ENCODE data around the gene FOCAD. TPM values are rescaled to one million over a fixed set of nuclear protein-coding genes. Genes with fewer than 3 reads are reported as not detected.

The FOCAD gene
- total RNA-seq, 1 experiment from 2014 or later = 40.7 TPM

DNA sequence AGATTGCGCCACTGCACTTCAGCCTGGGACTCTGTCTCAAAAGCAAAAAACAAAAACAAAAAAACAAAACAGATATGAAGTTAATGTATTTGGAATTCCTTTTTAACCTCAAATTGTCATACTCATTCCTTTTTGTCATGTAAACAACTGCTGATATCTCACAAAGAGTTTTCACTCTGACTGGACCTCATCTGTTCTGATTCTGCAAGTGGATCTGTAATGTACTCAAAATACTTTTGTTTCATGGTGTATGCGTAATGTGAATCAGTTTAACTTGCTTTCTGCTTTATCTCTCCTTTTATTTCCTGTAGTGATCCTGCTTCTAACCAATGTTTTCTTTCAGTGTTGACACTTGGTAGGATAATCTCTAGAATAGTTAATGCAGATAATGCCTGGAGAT, 106.7 kb downstream of the FOCAD start:
- no peak for ATAC-seq
- intact Hi-C loops (cut with micrococcal nuclease) = no loop called here
- H3K79me2 ChIP-seq (ENCODE audit: insufficient read depth, low read length) = no peaks in the 10 kb centered on the region
- POLR2A ChIA-PET = no interaction called here
- no peaks in the 10 kb centered on the region for H4K20me1 ChIP-seq (ENCODE audit: insufficient read depth)
- no peak overlapping the region for H2AFZ ChIP-seq (ENCODE audit: low read depth, low read length, poor library complexity, severe bottlenecking)
- no peaks in the 10 kb centered on the region for H3K36me3 ChIP-seq (ENCODE audit: control insufficient read depth in 1 of 2, insufficient read depth in 2 of 2, low read length in 2 of 2)
- RAD21 ChIA-PET (ENCODE audit: low non-redundant PET in 1 of 2, low total read pairs in 2 of 2, uncharacterized antibody in 2 of 2, unreplicated experiment in 2 of 2) = no interaction called here
- H3K27me3 ChIP-seq (ENCODE audit: insufficient read depth, low read length) = no peaks in the 10 kb centered on the region
- CTCF ChIA-PET = no interaction called here
- TF ChIP-seq EGR1 (IDR thresholded peaks at IDR 0.05; ENCODE audit: low read depth) = no peak
- no peak for TF ChIP-seq ZNF274 (IDR thresholded peaks at IDR 0.05; ENCODE audit: low read depth, low read length)
- no peak for TF ChIP-seq EZH2 (IDR thresholded peaks at IDR 0.05)
- H3K9me3 ChIP-seq (ENCODE audit: control insufficient read depth in 1 of 2, insufficient read depth in 1 of 2, low read depth in 1 of 2, low read length in 2 of 2) = no peaks in the 10 kb centered on the region
- H3K27ac ChIP-seq (ENCODE audit: low read depth, low read length) = no peak overlapping the region
- DNase-seq (ENCODE audit: low read depth, low spot score) = no peak
- no peak overlapping the region for H3K9ac ChIP-seq (ENCODE audit: low read length)
- BruUV-seq (replicated peaks) = no TSS peak
- H3K4me3 ChIP-seq (replicated peaks in 1 of 2; ENCODE audit: low read depth in 1 of 2, low read length in 2 of 2) = no peak overlapping the region
- H3K4me2 ChIP-seq (ENCODE audit: low read length) = no peak overlapping the region
- no peaks in the 10 kb centered on the region for H3K9me2 ChIP-seq (ENCODE audit: insufficient read depth)
- no peaks in the 10 kb centered on the region for H3K4me1 ChIP-seq (ENCODE audit: control insufficient read depth in 1 of 2, insufficient read depth in 2 of 2, low read length in 2 of 2)

- Histone ChIP-seq H3K36me3 (ENCODE audit: control insufficient read depth in 1 of 2, insufficient read depth in 2 of 2, low read length in 2 of 2) (no peaks in the 10 kb centered on the region), H3K4me3 (replicated peaks in 1 of 2; ENCODE audit: low read depth in 1 of 2, low read length in 2 of 2) (no peak overlapping the region), H4K20me1 (ENCODE audit: insufficient read depth) (no peaks in the 10 kb centered on the region), H3K27ac (ENCODE audit: low read depth, low read length) (no peak overlapping the region), H3K27me3 (ENCODE audit: insufficient read depth, low read length) (no peaks in the 10 kb centered on the region), H3K4me1 (ENCODE audit: control insufficient read depth in 1 of 2, insufficient read depth in 2 of 2, low read length in 2 of 2) (no peaks in the 10 kb centered on the region), H3K79me2 (ENCODE audit: insufficient read depth, low read length) (no peaks in the 10 kb centered on the region), H3K4me2 (ENCODE audit: low read length) (no peak overlapping the region), H2AFZ (ENCODE audit: low read depth, low read length, poor library complexity, severe bottlenecking) (no peak overlapping the region), H3K9ac (ENCODE audit: low read length) (no peak overlapping the region), H3K9me2 (ENCODE audit: insufficient read depth) (no peaks in the 10 kb centered on the region), H3K9me3 (ENCODE audit: control insufficient read depth in 1 of 2, insufficient read depth in 1 of 2, low read depth in 1 of 2, low read length in 2 of 2) (no peaks in the 10 kb centered on the region)
- ChIA-PET CTCF (no interaction called here), RAD21 (ENCODE audit: low non-redundant PET in 1 of 2, low total read pairs in 2 of 2, uncharacterized antibody in 2 of 2, unreplicated experiment in 2 of 2) (no interaction called here), POLR2A (no interaction called here)
- intact Hi-C loops (cut with micrococcal nuclease) = no loop called here
- no TSS peak for BruUV-seq (replicated peaks)
- DNase-seq (ENCODE audit: low read depth, low spot score) (no peak), ATAC-seq (no peak)
- TF ChIP-seq EZH2phosphoT487 (IDR thresholded peaks at IDR 0.05; ENCODE audit: borderline replicate concordance) (no peak), POLR2AphosphoS5 (IDR thresholded peaks at IDR 0.05; ENCODE audit: low read depth, low read length) (no peak), EZH2 (IDR thresholded peaks at IDR 0.05) (no peak), TCF7L2 (IDR thresholded peaks at IDR 0.05; ENCODE audit: borderline replicate concordance, extremely low read depth, insufficient read depth, insufficient read length) (no peak), SIN3A (IDR thresholded peaks at IDR 0.05; ENCODE audit: low read depth) (no peak), ATF3 (IDR thresholded peaks at IDR 0.05) (no peak), POLR2A (IDR thresholded peaks at IDR 0.05; ENCODE audit: borderline replicate concordance, extremely low read depth, insufficient read depth, insufficient read length) (no peak), MAX (IDR thresholded peaks at IDR 0.05) (no peak), FOSL1 (IDR thresholded peaks at IDR 0.05; ENCODE audit: low read depth) (no peak), CEBPB (IDR thresholded peaks at IDR 0.05; ENCODE audit: low read depth) (no peak)
- TF ChIP-seq, protein P1, sequence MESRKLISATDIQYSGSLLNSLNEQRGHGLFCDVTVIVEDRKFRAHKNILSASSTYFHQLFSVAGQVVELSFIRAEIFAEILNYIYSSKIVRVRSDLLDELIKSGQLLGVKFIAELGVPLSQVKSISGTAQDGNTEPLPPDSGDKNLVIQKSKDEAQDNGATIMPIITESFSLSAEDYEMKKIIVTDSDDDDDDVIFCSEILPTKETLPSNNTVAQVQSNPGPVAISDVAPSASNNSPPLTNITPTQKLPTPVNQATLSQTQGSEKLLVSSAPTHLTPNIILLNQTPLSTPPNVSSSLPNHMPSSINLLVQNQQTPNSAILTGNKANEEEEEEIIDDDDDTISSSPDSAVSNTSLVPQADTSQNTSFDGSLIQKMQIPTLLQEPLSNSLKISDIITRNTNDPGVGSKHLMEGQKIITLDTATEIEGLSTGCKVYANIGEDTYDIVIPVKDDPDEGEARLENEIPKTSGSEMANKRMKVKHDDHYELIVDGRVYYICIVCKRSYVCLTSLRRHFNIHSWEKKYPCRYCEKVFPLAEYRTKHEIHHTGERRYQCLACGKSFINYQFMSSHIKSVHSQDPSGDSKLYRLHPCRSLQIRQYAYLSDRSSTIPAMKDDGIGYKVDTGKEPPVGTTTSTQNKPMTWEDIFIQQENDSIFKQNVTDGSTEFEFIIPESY (IDR thresholded peaks at IDR 0.05; ENCODE audit: extremely low read depth, insufficient replicate concordance, low read length) = no peak
Observed at GRCh38 chr9:20791682-20792081, 107.6 kb downstream of the FOCAD start.

All from HCT116 (cell line).